K562 (cell line): Measurements from ENCODE around the gene B3GAT3. TPM values are rescaled to one million over a fixed set of nuclear protein-coding genes. Genes with fewer than 3 reads are reported as not detected.

Experiments
- CBX8 ChIP-seq: fragments of 200-600 bp; sonication (generic); IDR thresholded peaks from 2 replicates; pipeline ENCODE4 v1.6.1; 2012; ENCODE audit warnings: borderline replicate concordance, mixed run types, low read depth, mild to moderate bottlenecking, moderate library complexity, mixed read lengths, low read length, control low read depth, inconsistent platforms; ENCODE audit not compliant: poor library complexity, severe bottlenecking; ENCODE audit errors: extremely low read depth
- GABPB1 ChIP-seq: sonication (generic); formaldehyde crosslinking; IDR thresholded peaks from 2 replicates; pipeline ENCODE4 v1.8.0; 2022; ENCODE audit warnings: mild to moderate bottlenecking, missing genetic modification reagents
- LARP7 ChIP-seq: fragments of 450-650 bp; IDR thresholded peaks from 2 replicates; pipeline ENCODE4 v1.6.1; 2016
- NR2C2 ChIP-seq, 2 experiments: fragments of 200-800 bp in 1 of 2; sonication (Bioruptor generic) in 1 of 2; sonication (generic) in 1 of 2; formaldehyde crosslinking in 1 of 2; IDR thresholded peaks; 2 replicates each; pipeline versions ENCODE4 v1.6.1 to v1.8.0; 2016 to 2022; ENCODE audit warnings: mild to moderate bottlenecking in 1 of 2, missing compliant biosample characterization in 1 of 2, missing genetic modification characterization in 1 of 2, missing genetic modification reagents in 1 of 2
- PATZ1 ChIP-seq: fragments of 250-450 bp; sonication (Bioruptor Pico); IDR thresholded peaks from 2 replicates; pipeline ENCODE4 v1.5.0; 2020; ENCODE audit warnings: mild to moderate bottlenecking, borderline replicate concordance
- PHF8 ChIP-seq: fragments of 200-600 bp; sonication (generic); IDR thresholded peaks from 2 replicates; pipeline ENCODE4 v1.6.1; 2012; ENCODE audit warnings: mixed run types, mild to moderate bottlenecking, inconsistent platforms, low read length, moderate library complexity, borderline replicate concordance
- UBTF ChIP-seq, 2 experiments: IDR thresholded peaks; 2 replicates each; pipeline ENCODE4 v1.6.1; 2012; ENCODE audit warnings: improper control_type of control experiment in 2 of 2, low read depth in 2 of 2, low read length in 2 of 2, borderline replicate concordance in 1 of 2
- VEZF1 ChIP-seq: fragments of 200-800 bp; sonication (Bioruptor generic); IDR thresholded peaks from 2 replicates; pipeline ENCODE4 v1.6.1; 2017; ENCODE audit warnings: missing genetic modification characterization, missing compliant biosample characterization
- ZNF318 ChIP-seq, 2 experiments: fragments of 450-650 bp; IDR thresholded peaks; 2 replicates each; pipeline ENCODE4 v1.6.1; 2016; ENCODE audit warnings: mild to moderate bottlenecking in 2 of 2, borderline replicate concordance in 1 of 2, low read depth in 1 of 2, moderate library complexity in 1 of 2
- polyA plus RNA-seq, 8 experiments: library from polyadenylated mRNA; depleted of rRNA in 4 of 8; stranded (reverse) in 5 of 8; unstranded in 3 of 8; fragments of >200 nt; fragmentation: Nextera tagmentation in 2 of 8; fragmentation: Illumina TruSeq in 1 of 8; extraction: Ambion mirVana in 2 of 8; extraction: Trizol in 1 of 8; gene quantifications; 2 replicates each; pipeline versions ENCODE4 v1.2.1 to v1.2.3, GENCODE V29; 2011 to 2014; ENCODE audit warnings: inconsistent platforms in 1 of 8, missing spikeins in 1 of 8
- total RNA-seq, 7 experiments: library from RNA; depleted of rRNA in 6 of 7; stranded (reverse); fragments of >200 nt in 6 of 7; fragmentation: Illumina TruSeq in 2 of 7; extraction: Trizol in 2 of 7; gene quantifications; 2 replicates each; pipeline versions ENCODE4 v1.2.1 to v1.2.3, GENCODE V29; 2011 to 2021; ENCODE audit warnings: low replicate concordance in 1 of 7

B3GAT3 gene
- total and polyA plus RNA-seq, 9 of the 15 experiments (the other 6 are each of a cell fraction or from before 2014, with no cell fraction given) = 0.30 to 64.0 (median 21.4) TPM

GRCh38 chr11:62573592-62574362 lies 48.0 kb downstream of the B3GAT3 start, which contains the start of gene EEF1G (continued):
- TF ChIP-seq ZNF318 (IDR thresholded peaks at IDR 0.05; ENCODE audit: borderline replicate concordance in 1 of 2, low read depth in 1 of 2) (peak in 1 of 2 experiments; percentile 83; a peak in 2 of 4 replicates), LARP7 (0 out of 2 replicates have a peak, but pooled peaks have one; percentile 56), VEZF1 (CRISPR knock-in tag) (peak; percentile 89), CBX8 (no peak), GABPB1 (CRISPR knock-in tag) (no peak; the same call in 1 of the 2 replicates), UBTF (IDR thresholded peaks at IDR 0.05; ENCODE audit: borderline replicate concordance in 1 of 2, low read depth in 2 of 2, low read length in 2 of 2) (0 out of 4 replicates have a peak, but pooled peaks of 1 of the 2 experiments have one; percentile 33), PHF8 (peak; percentile 86; the same call in 1 of the 2 replicates), NR2C2 (CRISPR knock-in tag; IDR thresholded peaks at IDR 0.05) (no peak), NR2C2 (tag; IDR thresholded peaks at IDR 0.05) (no peak), PATZ1 (0 out of 2 replicates have a peak, but pooled peaks have one; percentile 35)
